Lower lobe of right lung (tissue), 2 donors: Measurements from ENCODE around the gene CHID1. TPM values are rescaled to one million over a fixed set of nuclear protein-coding genes. Genes with fewer than 3 reads are reported as not detected.

Source experiments
- ATAC-seq, 2 donors: fragments of 200-7000 bp; cut with Tn5 transposase; one replicate each; pipeline ENCODE4 v1.9.1; 2020 to 2022; ENCODE audit warnings: mild to moderate bottlenecking in 2 of 2, moderate library complexity in 2 of 2
- DNase-seq: peaks from one replicate; pipeline ENCODE4 v3.0.0-alpha.2; 2020
- H3K27ac ChIP-seq: fragments of 200-600 bp; one replicate; pipeline ENCODE4 v1.8.0; 2022
- H3K27me3 ChIP-seq: fragments of 200-600 bp; one replicate; pipeline ENCODE4 v1.8.0; 2022; ENCODE audit warnings: low read depth
- H3K36me3 ChIP-seq: fragments of 200-600 bp; one replicate; pipeline ENCODE4 v1.8.0; 2022; ENCODE audit warnings: mild to moderate bottlenecking
- H3K4me1 ChIP-seq: fragments of 200-600 bp; one replicate; pipeline ENCODE4 v1.8.0; 2022
- H3K4me3 ChIP-seq: fragments of 200-600 bp; one replicate; pipeline ENCODE4 v1.8.0; 2022; ENCODE audit warnings: mild to moderate bottlenecking
- H3K9me3 ChIP-seq: fragments of 200-600 bp; one replicate; pipeline ENCODE4 v1.8.0; 2022
- CTCF ChIP-seq: fragments of 200-600 bp; IDR thresholded peaks from one replicate; pipeline ENCODE4 v1.8.0; 2022; ENCODE audit warnings: antibody characterized with exemption, mild to moderate bottlenecking
- intact Hi-C: fragments of 100-400 bp; cut with DNase I; formaldehyde crosslinking; loops from one replicate; pipeline ENCODE4 v1.11.0; 2022
- total RNA-seq: library from RNA; stranded (reverse); fragmentation: NEBNext Ultra II Directional; extraction: Animal tissue kit (Norgen Biotek cat#: 25700); gene quantifications from one replicate; pipeline ENCODE4 v1.2.1, GENCODE V29; 2021
- donor health status: DM: no; HTN: yes; CAD: no; lungs with severe emphysema.

The CHID1 gene
- total RNA-seq, 1 donor from 2014 or later = 65.0 TPM

DNA sequence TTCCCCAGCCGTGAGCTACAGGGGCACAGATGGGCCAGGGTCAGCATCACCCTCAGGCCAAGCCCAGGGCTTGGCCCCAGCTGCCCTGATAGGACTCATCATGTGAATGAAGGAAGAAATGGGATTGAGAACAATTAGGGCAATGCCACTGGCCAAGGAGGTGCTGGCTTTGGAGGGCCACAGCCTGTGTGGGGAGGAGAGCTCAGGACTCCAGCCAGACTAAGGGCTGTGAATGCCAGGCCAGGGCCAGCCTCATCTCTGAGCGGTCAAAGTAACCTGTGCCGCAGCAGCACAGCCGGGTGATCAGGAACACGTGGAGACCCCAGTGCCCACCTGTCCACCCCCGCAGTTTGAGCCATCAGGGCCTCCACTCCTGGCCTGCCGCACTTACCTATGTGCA lies 10.1 kb downstream of the CHID1 start:
- TF ChIP-seq CTCF = no peak
- H3K4me3 ChIP-seq = no peak overlapping the region
- intact Hi-C loops = no loop called here
- peaks cover 69% of the 10 kb centered on the region for H3K36me3 ChIP-seq
- H3K27me3 ChIP-seq = no peaks in the 10 kb centered on the region
- DNase-seq = no peak
- H3K27ac ChIP-seq = no peak overlapping the region
- no peak for ATAC-seq
- H3K4me1 ChIP-seq = no peaks in the 10 kb centered on the region
- no peaks in the 10 kb centered on the region for H3K9me3 ChIP-seq

- H3K27me3 ChIP-seq = no peaks in the 10 kb centered on the region
- ATAC-seq = no peak
- H3K4me1 ChIP-seq = no peaks in the 10 kb centered on the region
- H3K36me3 ChIP-seq = peaks cover 69% of the 10 kb centered on the region
- DNase-seq = no peak
- TF ChIP-seq CTCF = no peak
- no peaks in the 10 kb centered on the region for H3K9me3 ChIP-seq
- no peak overlapping the region for H3K27ac ChIP-seq
- intact Hi-C loops = no loop called here
- H3K4me3 ChIP-seq = no peak overlapping the region
Measured at GRCh38 chr11:899724-900123, 10.9 kb downstream of the CHID1 start.

DNA sequence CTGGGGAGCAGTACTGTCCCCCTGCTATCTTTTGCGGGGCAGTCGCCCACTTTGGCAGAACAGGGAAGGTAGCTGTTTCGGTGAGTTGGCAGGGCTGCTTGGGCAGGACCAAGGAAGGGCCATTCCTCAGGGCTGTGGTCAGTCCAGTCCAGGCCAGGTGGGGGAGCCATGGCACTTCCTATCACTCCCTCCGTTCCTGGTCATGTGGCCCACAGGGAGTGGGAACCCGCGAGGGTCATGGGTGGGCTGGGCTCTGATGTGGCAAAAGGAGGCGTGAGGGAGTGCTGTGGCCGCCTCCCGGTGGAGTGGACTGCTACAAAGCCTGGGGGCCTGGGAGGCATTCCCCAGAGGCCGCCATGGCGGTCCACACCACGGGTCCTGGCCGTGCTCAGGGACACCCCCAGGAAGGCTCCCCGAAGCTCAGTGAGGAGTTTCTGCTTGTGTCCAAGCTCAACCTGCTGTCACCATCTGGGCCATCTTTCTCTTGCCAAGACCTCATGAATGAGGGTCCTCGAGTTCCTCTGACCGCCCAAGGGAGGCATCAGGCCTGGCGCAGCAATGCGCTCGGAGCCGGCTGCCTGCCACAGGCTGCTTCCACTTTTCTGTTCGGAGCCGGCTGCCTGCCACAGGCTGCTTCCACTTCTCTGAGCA lies 11.9 kb downstream of the CHID1 start:
- Histone ChIP-seq H3K4me1 (no peaks in the 10 kb centered on the region), H3K27ac (no peak overlapping the region), H3K9me3 (no peaks in the 10 kb centered on the region), H3K27me3 (no peaks in the 10 kb centered on the region), H3K36me3 (peaks cover 58% of the 10 kb centered on the region), H3K4me3 (no peak overlapping the region)
- DNase-seq (no peak), ATAC-seq (peak in 1 of 2 donors; percentile 46)
- intact Hi-C loops = no loop called here
- no peak for TF ChIP-seq CTCF

- Histone ChIP-seq H3K36me3 (peaks cover 53% of the 10 kb centered on the region), H3K27me3 (no peaks in the 10 kb centered on the region), H3K4me1 (no peaks in the 10 kb centered on the region), H3K27ac (no peak overlapping the region), H3K9me3 (no peaks in the 10 kb centered on the region), H3K4me3 (no peak overlapping the region)
- no peak for DNase-seq
- intact Hi-C loops = no loop called here
- TF ChIP-seq CTCF = no peak
- no peak for ATAC-seq
Measured at GRCh38 chr11:898143-898511, 12.5 kb downstream of the CHID1 start.

- Histone ChIP-seq H3K27ac (no peak overlapping the region), H3K4me1 (no peaks in the 10 kb centered on the region), H3K27me3 (no peaks in the 10 kb centered on the region), H3K9me3 (no peaks in the 10 kb centered on the region), H3K36me3 (peaks cover 51% of the 10 kb centered on the region), H3K4me3 (no peak overlapping the region)
- ATAC-seq = no peak
- DNase-seq = no peak
- no peak for TF ChIP-seq CTCF
- intact Hi-C loops = no loop called here
Measured at GRCh38 chr11:897253-898142, 13.1 kb downstream of the CHID1 start.
